Liver (tissue), 9 donors: Measurements from ENCODE around the gene LPP. TPM values are rescaled to one million over a fixed set of nuclear protein-coding genes. Genes with fewer than 3 reads are reported as not detected.

Experiments used
- DNase-seq: peaks from one replicate; pipeline ENCODE4 v3.0.0-alpha.2; 2017; ENCODE audit warnings: low spot score
- H3K27ac ChIP-seq, 2 donors: one replicate each; pipeline ENCODE4 v1.7.0; 2013; ENCODE audit warnings: inconsistent platforms in 2 of 2, low read length in 2 of 2, control low read depth in 1 of 2, low read depth in 1 of 2, mild to moderate bottlenecking in 1 of 2
- H3K27me3 ChIP-seq, 4 donors: one replicate each; pipeline versions ENCODE4 v1.6.1 to v1.7.0; 2013; ENCODE audit warnings: low read length in 3 of 4, inconsistent platforms in 1 of 4, mild to moderate bottlenecking in 1 of 4, moderate library complexity in 1 of 4; ENCODE audit not compliant: control insufficient read depth in 4 of 4, insufficient read depth in 4 of 4
- H3K36me3 ChIP-seq, 4 donors: one replicate each; pipeline versions ENCODE4 v1.6.1 to v1.7.0; 2013; ENCODE audit warnings: low read length in 3 of 4, mild to moderate bottlenecking in 3 of 4, low read depth in 1 of 4, moderate library complexity in 1 of 4; ENCODE audit not compliant: control insufficient read depth in 4 of 4, insufficient read depth in 3 of 4
- H3K4me1 ChIP-seq, 4 donors: one replicate each; pipeline versions ENCODE4 v1.6.1 to v1.7.0; 2013; ENCODE audit warnings: low read length in 3 of 4, mild to moderate bottlenecking in 3 of 4, moderate library complexity in 1 of 4; ENCODE audit not compliant: control insufficient read depth in 4 of 4, insufficient read depth in 4 of 4
- H3K4me3 ChIP-seq, 3 donors: one replicate each; pipeline versions ENCODE4 v1.6.1 to v1.7.0; 2013; ENCODE audit warnings: low read length in 3 of 3, control low read depth in 1 of 3, low read depth in 1 of 3, mild to moderate bottlenecking in 1 of 3
- H3K9ac ChIP-seq, 2 donors: one replicate each; pipeline ENCODE4 v1.7.0; 2013; ENCODE audit warnings: low read length in 2 of 2, mild to moderate bottlenecking in 2 of 2, moderate library complexity in 2 of 2, control low read depth in 1 of 2, low read depth in 1 of 2
- H3K9me3 ChIP-seq, 4 donors: one replicate each; pipeline versions ENCODE4 v1.6.1 to v1.7.0; 2013; ENCODE audit warnings: low read length in 3 of 4; ENCODE audit not compliant: control insufficient read depth in 4 of 4
- ATF3 ChIP-seq: IDR thresholded peaks from 2 replicates; pipeline ENCODE4 v1.6.1; 2016; ENCODE audit warnings: antibody characterized with exemption
- CTCF ChIP-seq: fragments of 150-350 bp; IDR thresholded peaks from 2 replicates; pipeline ENCODE4 v1.5.1; 2017; ENCODE audit warnings: improper control_type of control experiment, low read depth, low read length; ENCODE audit not compliant: missing input control
- EGR1 ChIP-seq, 2 donors: IDR thresholded peaks; 2 replicates each; pipeline ENCODE4 v1.6.1; 2016 to 2018; ENCODE audit warnings: antibody characterized with exemption in 2 of 2, low read depth in 2 of 2
- GABPA ChIP-seq, 2 donors: IDR thresholded peaks in 1 of 2; conservative IDR thresholded peaks in 1 of 2; 2 replicates each; pipeline ENCODE4 v1.6.1; 2016; ENCODE audit warnings: antibody characterized with exemption in 2 of 2, mild to moderate bottlenecking in 1 of 2, moderate library complexity in 1 of 2
- HNF4A ChIP-seq, 2 donors: conservative IDR thresholded peaks; 2 replicates each; pipeline ENCODE4 v1.6.1; 2016; ENCODE audit warnings: antibody characterized with exemption in 2 of 2, mild to moderate bottlenecking in 2 of 2
- HNF4G ChIP-seq: IDR thresholded peaks from 2 replicates; pipeline ENCODE4 v1.6.1; 2016; ENCODE audit warnings: antibody characterized with exemption
- JUND ChIP-seq, 2 donors: IDR thresholded peaks; 2 replicates each; pipeline ENCODE4 v1.6.1; 2016; ENCODE audit warnings: antibody characterized with exemption in 2 of 2
- NR2F2 ChIP-seq: IDR thresholded peaks from 2 replicates; pipeline ENCODE4 v1.6.1; 2016; ENCODE audit warnings: antibody characterized with exemption
- RAD21 ChIP-seq, 2 donors: IDR thresholded peaks; 2 replicates each; pipeline ENCODE4 v1.6.1; 2016; ENCODE audit warnings: antibody characterized with exemption in 2 of 2, mild to moderate bottlenecking in 2 of 2
- REST ChIP-seq: IDR thresholded peaks from 2 replicates; pipeline ENCODE4 v1.6.1; 2016; ENCODE audit warnings: antibody characterized with exemption, mild to moderate bottlenecking
- RXRA ChIP-seq, 2 donors: IDR thresholded peaks; 2 replicates each; pipeline ENCODE4 v1.6.1; 2017 to 2018; ENCODE audit warnings: antibody characterized with exemption in 2 of 2, mild to moderate bottlenecking in 1 of 2
- SP1 ChIP-seq: IDR thresholded peaks from 2 replicates; pipeline ENCODE4 v1.6.1; 2018; ENCODE audit warnings: antibody characterized with exemption, mild to moderate bottlenecking
- TAF1 ChIP-seq: conservative IDR thresholded peaks from 2 replicates; pipeline ENCODE4 v1.6.1; 2016; ENCODE audit warnings: antibody characterized with exemption, mild to moderate bottlenecking
- YY1 ChIP-seq: IDR thresholded peaks from 2 replicates; pipeline ENCODE4 v1.6.1; 2016; ENCODE audit warnings: antibody characterized with exemption, mild to moderate bottlenecking
- ZBTB33 ChIP-seq: IDR thresholded peaks from 2 replicates; pipeline ENCODE4 v1.6.1; 2016; ENCODE audit warnings: antibody characterized with exemption
- WGBS: extraction: QIAGEN DNeasy Blood & Tissue Kit; methylation state at CpG from one replicate; pipeline ENCODE4 v1.1.7; 2013; 5-methylcytosine and 5-hydroxymethylcytosine counted together
- polyA plus RNA-seq, 2 donors: library from polyadenylated mRNA; stranded (reverse) in 1 of 2; unstranded in 1 of 2; fragments of 200-250 nt in 1 of 2; fragments of >200 nt in 1 of 2; fragmentation: Nextera tagmentation in 1 of 2; extraction: Ambion mirVana in 1 of 2; gene quantifications; one replicate each; pipeline versions ENCODE4 v1.2.1 to v1.2.3, GENCODE V29; 2013 to 2015
- total RNA-seq, 2 donors: library from RNA; depleted of rRNA; stranded (reverse); fragments of >200 nt; gene quantifications; one replicate each; pipeline ENCODE4 v1.2.3, GENCODE V29; 2014
- donor health status: healthy.
- donor health status: healthy.
- donor health status: healthy.
- donor health status: healthy.
- donor health status: healthy.

The LPP gene
- total and polyA plus RNA-seq, 4 donors: 3.3 to 53.7 (median 28.2) TPM

- WGBS: 72% methylated on average over 3 of the region's 3 CpGs
- Histone ChIP-seq H3K4me1 (peaks cover 2 to 18% (median 9%) of the 10 kb centered on the region in 4 donors), H3K27ac (no peak overlapping the region), H3K36me3 (no peaks in the 10 kb centered on the region), H3K4me3 (no peak overlapping the region), H3K27me3 (no peaks in the 10 kb centered on the region), H3K9ac (no peak overlapping the region), H3K9me3 (no peaks in the 10 kb centered on the region)
- TF ChIP-seq SP1: no peak
- no peak for TF ChIP-seq JUND (IDR thresholded peaks at IDR 0.05)
- TF ChIP-seq YY1: no peak
- no peak for TF ChIP-seq ZBTB33
- TF ChIP-seq GABPA (IDR thresholded peaks at IDR 0.05 in 1 of 2, conservative IDR thresholded peaks at IDR 0.05 in 1 of 2): no peak
- TF ChIP-seq EGR1 (IDR thresholded peaks at IDR 0.05; ENCODE audit: low read depth in 2 of 2): no peak
- no peak for TF ChIP-seq ATF3
- TF ChIP-seq HNF4G: no peak
- no peak for TF ChIP-seq REST
- TF ChIP-seq NR2F2: no peak
- no peak for TF ChIP-seq RAD21 (IDR thresholded peaks at IDR 0.05)
- TF ChIP-seq CTCF: no peak
- TF ChIP-seq HNF4A (conservative IDR thresholded peaks at IDR 0.05): no peak
- TF ChIP-seq TAF1: no peak
- DNase-seq: no peak
Measured at GRCh38 chr3:188256758-188257157, 102.8 kb downstream of the LPP start.

GRCh38 chr3:188257384-188258026, 103.5 kb downstream of the LPP start:
- WGBS: 43% methylated on average over 3 of the region's 3 CpGs
- Histone ChIP-seq H3K27ac (peak overlapping the region in 1 of 2 donors; percentile 19), H3K27me3 (no peaks in the 10 kb centered on the region), H3K4me3 (no peak overlapping the region), H3K36me3 (no peaks in the 10 kb centered on the region), H3K9me3 (no peaks in the 10 kb centered on the region), H3K9ac (no peak overlapping the region), H3K4me1 (peaks cover 2 to 18% (median 9%) of the 10 kb centered on the region in 4 donors)
- DNase-seq: no peak
- TF ChIP-seq CTCF (no peak), RXRA (IDR thresholded peaks at IDR 0.05) (no peak), REST (no peak), ZBTB33 (no peak), HNF4G (no peak), JUND (IDR thresholded peaks at IDR 0.05) (no peak)
